GM21367 (cell line): ENCODE results near the gene AGAP6.
"Not testable (repeated sequence)": the region's sequence is repeated elsewhere in the genome, so short reads cannot be mapped to it uniquely, and the experiment has no call there.

ENCODE experiments used
- ATAC-seq: cut with Tn5 transposase; IDR thresholded peaks from one replicate; pipeline ENCODE4 v1.9.1; 2021; ENCODE audit not compliant: unreplicated experiment

Gene AGAP6

GRCh38 chr10:49988376-49988775 lies at the start of gene AGAP6:
AGAP6 (plus strand) TSS chr10:49988406; CDS start chr10:49988716, 310 bp downstream.
- not testable (repeated sequence) for ATAC-seq

- peak; percentile 65 for ATAC-seq
Observed at GRCh38 chr10:49941447-49942338, 46.5 kb upstream of the AGAP6 start, which contains the start of the genes PARG and TIMM23B. PARG (minus strand) TSS chr10:49942027; CDS start chr10:49941725, 302 bp downstream. TIMM23B (plus strand) TSS chr10:49942053; CDS start chr10:49942195, 142 bp downstream.

GRCh38 chr10:49942339-49942705 lies 45.9 kb upstream of the AGAP6 start:
- not testable (repeated sequence) for ATAC-seq

- ATAC-seq, result not testable (repeated sequence)
Observed at GRCh38 chr10:49943607-49944006, 44.6 kb upstream of the AGAP6 start.

GRCh38 chr10:49948142-49948541 lies 40.1 kb upstream of the AGAP6 start:
- ATAC-seq, result peak; percentile 84

- ATAC-seq, result not testable (repeated sequence)
Observed at GRCh38 chr10:49948737-49949136, 39.5 kb upstream of the AGAP6 start.

- not testable (repeated sequence) for ATAC-seq
Observed at GRCh38 chr10:49952006-49952405, 36.2 kb upstream of the AGAP6 start.

- not testable (repeated sequence) for ATAC-seq
Observed at GRCh38 chr10:49953122-49953521, 35.1 kb upstream of the AGAP6 start.

- ATAC-seq, result not testable (repeated sequence)
Observed at GRCh38 chr10:49970331-49970857, 17.8 kb upstream of the AGAP6 start.

GRCh38 chr10:49971466-49971865 lies 16.7 kb upstream of the AGAP6 start:
- ATAC-seq, result not testable (repeated sequence)

GRCh38 chr10:49972094-49972493 lies 16.1 kb upstream of the AGAP6 start:
- not testable (repeated sequence) for ATAC-seq

- ATAC-seq, result not testable (repeated sequence)
Observed at GRCh38 chr10:49977756-49978155, 10.4 kb upstream of the AGAP6 start.

GRCh38 chr10:49987207-49987606 lies 999 bp upstream of the AGAP6 start:
- ATAC-seq, result not testable (repeated sequence)

GRCh38 chr10:49995321-49995720 lies 7.1 kb downstream of the AGAP6 start:
- not testable (repeated sequence) for ATAC-seq

GRCh38 chr10:50014024-50014423 lies 25.8 kb downstream of the AGAP6 start:
- ATAC-seq, result not testable (repeated sequence)

- not testable (repeated sequence) for ATAC-seq
Observed at GRCh38 chr10:50015596-50016220, 27.5 kb downstream of the AGAP6 start.

GRCh38 chr10:50016926-50017325 lies 28.7 kb downstream of the AGAP6 start:
- ATAC-seq, result not testable (repeated sequence)

- not testable (repeated sequence) for ATAC-seq
Observed at GRCh38 chr10:50017646-50018045, 29.4 kb downstream of the AGAP6 start.

GRCh38 chr10:50019279-50019678 lies 31.1 kb downstream of the AGAP6 start:
- ATAC-seq, result not testable (repeated sequence)

GRCh38 chr10:50020451-50021024 lies 32.3 kb downstream of the AGAP6 start:
- ATAC-seq, result not testable (repeated sequence)

- ATAC-seq, result no peak
Observed at GRCh38 chr10:50021646-50022045, 33.4 kb downstream of the AGAP6 start.
